Fibroblast of villous mesenchyme (primary cell): ENCODE data around the gene ZNF92. TPM values are rescaled to one million over a fixed set of nuclear protein-coding genes. Genes with fewer than 3 reads are reported as not detected.

Experiments used
- DNase-seq: peaks from one replicate; pipeline ENCODE4 v3.0.0-alpha.2; 2010; ENCODE audit warnings: low read depth
- H3K4me3 ChIP-seq: 2 replicates; pipeline ENCODE4 v1.5.1; 2011; ENCODE audit warnings: low read depth, mild to moderate bottlenecking, low read length
- total RNA-seq: library from RNA; depleted of rRNA; stranded (reverse); fragments of >200 nt; gene quantifications from 2 replicates; pipeline ENCODE4 v1.2.3, GENCODE V29; 2012
- TF ChIP-seq, protein P1 (sequence below): IDR thresholded peaks from 2 replicates; pipeline ENCODE4 v1.5.1; 2012; ENCODE audit warnings: low read depth, mild to moderate bottlenecking, low read length; ENCODE audit not compliant: insufficient read depth

ZNF92 gene
- total RNA-seq, 1 donor = 9.9 TPM

DNA sequence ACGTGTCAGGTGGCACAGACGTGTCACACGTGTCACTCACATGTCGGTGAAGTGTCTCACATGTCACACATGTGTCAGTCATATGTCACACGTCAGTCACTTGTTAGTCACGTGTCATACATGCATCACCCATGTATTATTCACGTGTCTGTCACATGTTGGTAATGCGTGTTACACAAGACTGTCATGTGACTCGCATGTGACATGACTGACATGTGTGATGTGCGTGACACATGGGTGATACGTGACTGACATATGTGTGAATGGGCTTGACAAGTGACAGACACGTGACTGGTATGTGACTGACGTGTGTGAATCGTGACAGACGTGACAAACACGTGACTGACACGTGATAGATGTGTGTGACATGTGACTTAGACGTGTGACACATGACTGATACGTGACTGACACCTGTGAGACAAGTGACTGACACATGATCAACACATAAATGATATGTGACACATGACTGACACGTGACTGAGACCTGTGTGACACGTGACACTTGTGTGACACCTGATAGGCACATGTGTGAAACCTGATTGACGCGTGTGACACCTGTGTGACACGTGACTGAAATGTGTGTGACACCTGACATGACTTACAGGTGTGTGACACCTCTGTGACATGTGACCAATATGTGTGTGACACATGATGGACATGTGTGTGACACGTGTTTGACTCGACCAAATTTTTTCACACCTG, 56.1 kb downstream of the ZNF92 start:
- no peak for DNase-seq
- H3K4me3 ChIP-seq = no peak overlapping the region
- TF ChIP-seq, protein P1, sequence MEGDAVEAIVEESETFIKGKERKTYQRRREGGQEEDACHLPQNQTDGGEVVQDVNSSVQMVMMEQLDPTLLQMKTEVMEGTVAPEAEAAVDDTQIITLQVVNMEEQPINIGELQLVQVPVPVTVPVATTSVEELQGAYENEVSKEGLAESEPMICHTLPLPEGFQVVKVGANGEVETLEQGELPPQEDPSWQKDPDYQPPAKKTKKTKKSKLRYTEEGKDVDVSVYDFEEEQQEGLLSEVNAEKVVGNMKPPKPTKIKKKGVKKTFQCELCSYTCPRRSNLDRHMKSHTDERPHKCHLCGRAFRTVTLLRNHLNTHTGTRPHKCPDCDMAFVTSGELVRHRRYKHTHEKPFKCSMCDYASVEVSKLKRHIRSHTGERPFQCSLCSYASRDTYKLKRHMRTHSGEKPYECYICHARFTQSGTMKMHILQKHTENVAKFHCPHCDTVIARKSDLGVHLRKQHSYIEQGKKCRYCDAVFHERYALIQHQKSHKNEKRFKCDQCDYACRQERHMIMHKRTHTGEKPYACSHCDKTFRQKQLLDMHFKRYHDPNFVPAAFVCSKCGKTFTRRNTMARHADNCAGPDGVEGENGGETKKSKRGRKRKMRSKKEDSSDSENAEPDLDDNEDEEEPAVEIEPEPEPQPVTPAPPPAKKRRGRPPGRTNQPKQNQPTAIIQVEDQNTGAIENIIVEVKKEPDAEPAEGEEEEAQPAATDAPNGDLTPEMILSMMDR = no peak

DNA sequence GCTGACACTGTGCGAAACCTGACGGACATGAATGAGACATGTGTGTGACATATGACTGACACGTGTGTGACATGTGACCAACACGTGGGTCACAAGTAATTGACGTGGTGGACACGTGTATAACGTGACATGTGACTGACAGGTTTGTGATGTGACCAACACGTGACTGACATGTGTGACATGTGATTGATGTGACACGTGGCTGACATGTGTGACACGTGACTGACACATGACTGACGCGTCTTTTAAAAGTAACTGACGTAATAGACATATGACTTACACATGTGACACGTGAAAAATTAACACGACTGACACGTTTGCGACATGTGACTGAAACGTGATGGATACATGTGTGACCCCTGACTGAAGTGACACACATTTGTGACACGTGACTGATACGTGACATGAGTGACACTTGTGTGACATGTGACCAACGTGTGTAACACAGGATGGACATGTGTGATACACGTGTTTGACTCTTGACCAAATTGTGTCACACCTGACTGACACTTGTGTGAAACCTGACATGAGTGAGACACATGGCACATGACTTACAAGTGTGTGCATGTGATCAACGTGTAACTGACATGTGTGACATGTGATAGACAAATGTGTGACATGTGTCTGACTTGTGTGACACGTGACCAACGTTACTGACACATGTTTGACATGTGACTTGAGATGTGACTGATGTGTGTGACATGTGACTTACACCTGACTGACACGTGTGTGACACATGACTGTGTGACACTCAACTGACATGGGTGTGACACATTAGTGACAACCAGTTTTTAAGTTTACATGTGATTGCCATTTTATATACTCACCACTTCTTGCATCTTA, 56.9 kb downstream of the ZNF92 start:
- TF ChIP-seq, protein P1 = no peak
- no peak for DNase-seq
- no peak overlapping the region for H3K4me3 ChIP-seq

DNA sequence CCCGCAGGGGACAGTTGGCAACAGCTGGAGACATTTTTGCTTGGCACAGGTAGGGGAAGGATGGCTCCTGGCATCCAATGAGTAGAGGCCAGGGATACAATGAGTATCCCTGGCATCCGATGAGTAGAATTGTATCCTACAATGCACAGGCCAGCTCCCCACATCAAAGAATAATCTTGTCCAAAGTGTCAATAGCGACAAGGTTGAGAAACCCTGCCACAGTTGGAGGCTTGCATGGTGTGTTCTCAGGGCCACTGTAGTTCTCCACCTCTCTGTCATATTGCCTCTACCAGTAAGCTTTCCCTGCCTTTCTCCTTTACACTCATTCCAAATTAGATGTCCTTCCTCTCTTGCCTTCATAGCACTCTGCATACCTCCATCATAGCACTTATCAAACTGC, 60.7 kb downstream of the ZNF92 start:
- TF ChIP-seq, protein P1 = no peak
- no peak for DNase-seq
- H3K4me3 ChIP-seq = no peak overlapping the region

DNA sequence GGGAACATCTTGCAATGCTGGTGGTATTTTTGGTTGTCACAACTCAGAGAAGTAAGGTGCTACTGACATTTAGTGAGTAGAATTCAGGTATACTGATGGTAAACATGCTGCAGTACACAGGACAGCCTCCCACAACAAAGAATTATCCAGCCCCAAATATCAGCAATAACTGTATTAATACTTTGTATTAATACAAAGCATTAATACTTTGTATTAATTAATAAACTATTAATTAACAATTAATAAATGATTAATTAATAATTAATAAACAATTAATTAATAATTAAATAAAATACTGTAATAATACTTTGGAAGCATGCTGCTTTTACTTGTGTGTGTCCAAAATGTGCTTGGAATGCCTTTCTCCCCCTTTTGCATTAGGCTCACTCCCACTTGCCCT, 62.5 kb downstream of the ZNF92 start:
- TF ChIP-seq, protein P1 = no peak
- DNase-seq = no peak
- H3K4me3 ChIP-seq = no peak overlapping the region

DNA sequence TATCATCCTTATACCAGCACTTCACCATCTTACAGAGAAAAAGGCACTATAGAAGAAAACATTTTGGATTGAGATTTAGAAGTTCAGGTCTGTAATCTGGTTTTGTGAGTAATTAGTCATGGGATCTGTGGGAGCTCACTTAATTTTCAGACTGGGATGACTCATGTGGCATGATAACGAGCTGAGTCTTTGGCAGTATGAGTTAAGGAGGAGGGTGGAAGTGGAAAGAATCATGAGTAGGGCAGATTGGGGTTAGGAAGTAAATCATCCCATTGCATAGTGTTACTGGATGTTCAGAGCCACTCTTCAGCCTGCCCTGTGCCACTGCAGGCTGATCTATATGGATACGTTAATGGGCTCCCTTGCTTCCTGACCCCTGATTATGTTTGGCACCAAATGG, 64.9 kb downstream of the ZNF92 start:
- DNase-seq = peak; percentile 94
- TF ChIP-seq, protein P1 = no peak
- no peak overlapping the region for H3K4me3 ChIP-seq

DNA sequence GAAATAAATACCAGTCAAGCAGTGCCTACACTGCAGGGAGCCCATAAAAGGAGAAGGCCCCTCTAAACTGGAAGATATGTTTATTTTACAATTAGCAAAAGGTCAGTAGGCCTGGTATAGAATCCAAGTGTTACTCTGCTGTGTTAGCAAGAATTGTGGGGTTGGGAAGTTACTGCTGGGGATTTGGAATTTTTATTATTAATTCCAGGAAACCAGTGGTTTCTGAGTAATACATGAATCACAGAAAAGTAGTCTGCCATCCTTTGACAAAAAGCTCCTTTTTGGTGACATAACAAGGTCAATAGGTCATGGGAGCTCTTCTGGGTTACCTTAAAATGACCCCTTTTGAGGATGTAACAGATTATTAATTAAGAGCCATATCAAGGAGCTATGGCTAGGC, 67.4 kb downstream of the ZNF92 start:
- H3K4me3 ChIP-seq = no peak overlapping the region
- TF ChIP-seq, protein P1 = no peak
- peak; percentile 77 for DNase-seq
